Brain microvascular endothelial cell (primary cell): ENCODE results near the gene MCU.
A peak's percentile ranks its signal among the peaks of the same experiment; 100 is the strongest.

ENCODE experiments used
- DNase-seq: peaks from one replicate; pipeline ENCODE4 v3.0.0-alpha.2; 2020
- H3K27ac ChIP-seq: fragments of 250-450 bp; sonication (Bioruptor Pico); 2 replicates; pipeline ENCODE4 v1.5.1; 2020; ENCODE audit warnings: mild to moderate bottlenecking, moderate library complexity
- H3K27me3 ChIP-seq: fragments of 250-450 bp; sonication (Bioruptor Pico); replicated peaks from 2 replicates; pipeline ENCODE4 v1.5.1; 2020; ENCODE audit warnings: mild to moderate bottlenecking
- H3K36me3 ChIP-seq: fragments of 250-450 bp; sonication (Bioruptor Pico); replicated peaks from 2 replicates; pipeline ENCODE4 v1.5.1; 2020; ENCODE audit warnings: mild to moderate bottlenecking
- H3K4me3 ChIP-seq: 2 replicates; pipeline ENCODE4 v1.5.1; 2011; ENCODE audit warnings: low read depth, mild to moderate bottlenecking, control low read depth, low read length, moderate library complexity
- in situ Hi-C: cut with HindIII; loops from 2 replicates; pipeline ENCODE4 v1.10.0; 2017; ENCODE audit warnings: low sequenced_read_pairs, low pct_ligation_motif_present
- TF ChIP-seq, protein P1 (sequence below): IDR thresholded peaks from 2 replicates; pipeline ENCODE4 v1.5.1; 2011; ENCODE audit warnings: low read depth, mild to moderate bottlenecking, moderate library complexity, low read length, control low read depth, inconsistent platforms; ENCODE audit errors: missing control alignments

Gene MCU

GRCh38 chr10:72690071-72690755 is 1.7 kb upstream of the MCU start:
- Histone ChIP-seq H3K27ac (no peak overlapping the region), H3K27me3 (no peaks in the 10 kb centered on the region), H3K4me3 (no peak overlapping the region), H3K36me3 (no peaks in the 10 kb centered on the region)
- in situ Hi-C loops: no loop called here
- TF ChIP-seq, protein P1, sequence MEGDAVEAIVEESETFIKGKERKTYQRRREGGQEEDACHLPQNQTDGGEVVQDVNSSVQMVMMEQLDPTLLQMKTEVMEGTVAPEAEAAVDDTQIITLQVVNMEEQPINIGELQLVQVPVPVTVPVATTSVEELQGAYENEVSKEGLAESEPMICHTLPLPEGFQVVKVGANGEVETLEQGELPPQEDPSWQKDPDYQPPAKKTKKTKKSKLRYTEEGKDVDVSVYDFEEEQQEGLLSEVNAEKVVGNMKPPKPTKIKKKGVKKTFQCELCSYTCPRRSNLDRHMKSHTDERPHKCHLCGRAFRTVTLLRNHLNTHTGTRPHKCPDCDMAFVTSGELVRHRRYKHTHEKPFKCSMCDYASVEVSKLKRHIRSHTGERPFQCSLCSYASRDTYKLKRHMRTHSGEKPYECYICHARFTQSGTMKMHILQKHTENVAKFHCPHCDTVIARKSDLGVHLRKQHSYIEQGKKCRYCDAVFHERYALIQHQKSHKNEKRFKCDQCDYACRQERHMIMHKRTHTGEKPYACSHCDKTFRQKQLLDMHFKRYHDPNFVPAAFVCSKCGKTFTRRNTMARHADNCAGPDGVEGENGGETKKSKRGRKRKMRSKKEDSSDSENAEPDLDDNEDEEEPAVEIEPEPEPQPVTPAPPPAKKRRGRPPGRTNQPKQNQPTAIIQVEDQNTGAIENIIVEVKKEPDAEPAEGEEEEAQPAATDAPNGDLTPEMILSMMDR: no peak
- DNase-seq: no peak

- peak overlapping the region; percentile 90 for H3K4me3 ChIP-seq
- no peaks in the 10 kb centered on the region for H3K36me3 ChIP-seq
- in situ Hi-C loops: no loop called here
- no peak overlapping the region for H3K27ac ChIP-seq
- no peak for DNase-seq
- TF ChIP-seq, protein P1: no peak
- no peaks in the 10 kb centered on the region for H3K27me3 ChIP-seq
Observed at GRCh38 chr10:72691470-72691862, 477 bp upstream of the MCU start.

- Histone ChIP-seq H3K27ac (no peak overlapping the region), H3K36me3 (no peaks in the 10 kb centered on the region), H3K4me3 (peak overlapping the region; percentile 90), H3K27me3 (no peaks in the 10 kb centered on the region)
- TF ChIP-seq, protein P1: no peak
- no peak for DNase-seq
- in situ Hi-C loops: no loop called here
Observed at GRCh38 chr10:72692744-72692993, 726 bp downstream of the MCU start.

DNA sequence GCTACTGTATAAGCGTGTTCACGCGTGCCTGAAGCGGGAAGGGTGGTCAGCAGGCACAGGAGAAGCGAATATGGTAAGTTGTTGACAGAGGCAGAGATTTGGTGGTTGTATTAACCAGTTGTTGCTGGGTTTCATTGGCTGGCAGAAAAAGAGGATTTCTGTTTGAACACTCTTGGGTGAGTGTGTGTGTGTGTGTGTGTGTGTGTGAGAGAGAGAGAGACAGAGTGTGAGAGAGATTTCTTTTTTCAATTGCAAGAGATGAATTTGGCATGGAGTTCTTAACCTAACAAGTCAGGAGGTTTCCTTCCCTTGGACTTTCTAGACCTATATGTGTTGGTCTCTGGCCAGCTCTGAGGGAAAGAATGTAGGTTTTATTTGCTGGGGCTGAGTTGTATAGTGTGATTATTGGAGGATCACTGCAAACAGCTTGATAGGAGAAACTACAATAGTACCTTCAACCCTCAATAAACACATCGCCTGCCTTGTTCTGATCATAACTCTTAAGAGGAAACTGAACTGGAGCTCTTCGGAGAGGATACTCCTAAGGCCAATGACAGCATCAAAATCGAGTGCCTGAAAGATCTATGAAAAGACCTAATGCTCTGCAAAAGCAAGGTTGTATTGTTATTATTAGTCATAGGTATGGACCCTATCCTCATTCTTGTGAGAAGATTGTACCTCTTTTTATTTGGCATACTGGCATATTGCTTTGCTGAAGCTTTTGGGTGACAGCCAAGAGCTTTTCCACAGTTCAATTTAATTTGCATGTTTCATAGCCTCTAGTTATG is 1.2 kb downstream of the MCU start:
- TF ChIP-seq, protein P1: no peak
- H3K27me3 ChIP-seq: no peaks in the 10 kb centered on the region
- DNase-seq: no peak
- no peaks in the 10 kb centered on the region for H3K36me3 ChIP-seq
- in situ Hi-C loops: no loop called here
- peak overlapping the region; percentile 90 for H3K4me3 ChIP-seq
- no peak overlapping the region for H3K27ac ChIP-seq

- no peak overlapping the region for H3K27ac ChIP-seq
- TF ChIP-seq, protein P1: peak; percentile 68
- no peak overlapping the region for H3K4me3 ChIP-seq
- H3K36me3 ChIP-seq: no peaks in the 10 kb centered on the region
- DNase-seq: no peak
- in situ Hi-C loops: no loop called here
- no peaks in the 10 kb centered on the region for H3K27me3 ChIP-seq
Observed at GRCh38 chr10:72694476-72695369, 2.8 kb downstream of the MCU start.
